Upper lobe of right lung (tissue), 1 donor: ENCODE results near the gene PRAC2. TPM values are rescaled to one million over a fixed set of nuclear protein-coding genes. Genes with fewer than 3 reads are reported as not detected.

Experiments used
- ATAC-seq: fragments of 200-7000 bp; cut with Tn5 transposase; one replicate; pipeline ENCODE4 v1.9.1; 2020; ENCODE audit warnings: mild to moderate bottlenecking, moderate library complexity
- DNase-seq: peaks from one replicate; pipeline ENCODE4 v3.0.0-alpha.2; 2020
- H3K27ac ChIP-seq: fragments of 200-600 bp; one replicate; pipeline ENCODE4 v1.8.0; 2022
- H3K27me3 ChIP-seq: fragments of 200-600 bp; one replicate; pipeline ENCODE4 v1.8.0; 2022; ENCODE audit warnings: mild to moderate bottlenecking
- H3K36me3 ChIP-seq: fragments of 200-600 bp; one replicate; pipeline ENCODE4 v1.8.0; 2022
- H3K4me1 ChIP-seq: fragments of 200-600 bp; one replicate; pipeline ENCODE4 v1.8.0; 2022
- H3K4me3 ChIP-seq: fragments of 200-600 bp; one replicate; pipeline ENCODE4 v1.8.0; 2022; ENCODE audit warnings: mild to moderate bottlenecking
- H3K9me3 ChIP-seq: fragments of 200-600 bp; one replicate; pipeline ENCODE4 v1.8.0; 2022
- intact Hi-C: fragments of 100-400 bp; cut with DNase I; formaldehyde crosslinking; loops from one replicate; pipeline ENCODE4 v1.11.0; 2022
- total RNA-seq: library from RNA; stranded (reverse); fragmentation: NEBNext Ultra II Directional; extraction: Animal tissue kit (Norgen Biotek cat#: 25700); gene quantifications from one replicate; pipeline ENCODE4 v1.2.1, GENCODE V29; 2021
- TF ChIP-seq, protein P1 (sequence below): fragments of 200-600 bp; IDR thresholded peaks from one replicate; pipeline ENCODE4 v1.8.0; 2022; ENCODE audit warnings: antibody characterized with exemption
- donor health status: DM: no; HTN: yes; CAD: no; lungs with severe emphysema.

PRAC2 gene
- total RNA-seq, 1 donor from 2014 or later = not detected

DNA sequence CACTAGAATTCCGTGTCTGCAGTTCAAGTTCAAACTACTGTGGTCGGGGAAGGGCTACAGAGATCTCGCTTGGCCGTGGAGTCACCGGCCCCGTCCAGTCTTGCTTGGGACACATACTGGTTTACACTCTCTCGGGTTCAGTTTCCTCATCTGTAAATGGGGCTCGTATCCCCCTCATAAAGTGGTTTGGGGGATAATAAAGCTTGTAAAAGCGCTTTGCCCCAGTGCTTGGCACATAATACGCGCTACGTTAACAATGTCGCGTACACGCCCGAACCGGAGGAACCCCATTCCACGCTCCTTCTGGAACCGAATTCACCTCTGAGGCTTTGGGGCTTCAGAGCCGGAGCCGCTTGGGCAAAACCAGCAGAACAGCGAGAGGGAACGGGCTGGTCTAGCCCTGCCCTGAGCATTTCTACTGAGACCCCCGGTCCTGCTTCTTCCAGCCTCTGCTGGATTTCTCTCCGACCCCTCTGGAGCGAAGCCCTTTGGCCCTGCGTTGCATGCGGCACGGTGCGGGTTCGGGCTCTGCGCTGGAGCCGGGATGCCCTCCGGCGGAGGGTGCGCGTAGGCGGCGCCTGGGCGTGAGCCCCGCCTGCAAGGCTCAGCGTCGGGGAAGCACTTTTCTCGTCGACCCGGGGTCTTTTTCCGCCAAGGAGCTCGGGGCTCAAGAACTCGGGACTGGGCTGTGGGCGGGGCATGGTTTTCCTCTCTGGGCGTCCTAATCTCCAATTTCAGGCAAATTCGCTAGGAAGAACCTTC is 31.7 kb downstream of the PRAC2 start:
- ATAC-seq (no peak), DNase-seq (no peak)
- intact Hi-C loops = no loop called here
- Histone ChIP-seq H3K36me3 (no peaks in the 10 kb centered on the region), H3K4me3 (no peak overlapping the region), H3K9me3 (no peaks in the 10 kb centered on the region), H3K27ac (no peak overlapping the region), H3K4me1 (peaks cover 4% of the 10 kb centered on the region), H3K27me3 (peaks cover 95% of the 10 kb centered on the region)
- TF ChIP-seq, protein P1, sequence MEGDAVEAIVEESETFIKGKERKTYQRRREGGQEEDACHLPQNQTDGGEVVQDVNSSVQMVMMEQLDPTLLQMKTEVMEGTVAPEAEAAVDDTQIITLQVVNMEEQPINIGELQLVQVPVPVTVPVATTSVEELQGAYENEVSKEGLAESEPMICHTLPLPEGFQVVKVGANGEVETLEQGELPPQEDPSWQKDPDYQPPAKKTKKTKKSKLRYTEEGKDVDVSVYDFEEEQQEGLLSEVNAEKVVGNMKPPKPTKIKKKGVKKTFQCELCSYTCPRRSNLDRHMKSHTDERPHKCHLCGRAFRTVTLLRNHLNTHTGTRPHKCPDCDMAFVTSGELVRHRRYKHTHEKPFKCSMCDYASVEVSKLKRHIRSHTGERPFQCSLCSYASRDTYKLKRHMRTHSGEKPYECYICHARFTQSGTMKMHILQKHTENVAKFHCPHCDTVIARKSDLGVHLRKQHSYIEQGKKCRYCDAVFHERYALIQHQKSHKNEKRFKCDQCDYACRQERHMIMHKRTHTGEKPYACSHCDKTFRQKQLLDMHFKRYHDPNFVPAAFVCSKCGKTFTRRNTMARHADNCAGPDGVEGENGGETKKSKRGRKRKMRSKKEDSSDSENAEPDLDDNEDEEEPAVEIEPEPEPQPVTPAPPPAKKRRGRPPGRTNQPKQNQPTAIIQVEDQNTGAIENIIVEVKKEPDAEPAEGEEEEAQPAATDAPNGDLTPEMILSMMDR = no peak

DNA sequence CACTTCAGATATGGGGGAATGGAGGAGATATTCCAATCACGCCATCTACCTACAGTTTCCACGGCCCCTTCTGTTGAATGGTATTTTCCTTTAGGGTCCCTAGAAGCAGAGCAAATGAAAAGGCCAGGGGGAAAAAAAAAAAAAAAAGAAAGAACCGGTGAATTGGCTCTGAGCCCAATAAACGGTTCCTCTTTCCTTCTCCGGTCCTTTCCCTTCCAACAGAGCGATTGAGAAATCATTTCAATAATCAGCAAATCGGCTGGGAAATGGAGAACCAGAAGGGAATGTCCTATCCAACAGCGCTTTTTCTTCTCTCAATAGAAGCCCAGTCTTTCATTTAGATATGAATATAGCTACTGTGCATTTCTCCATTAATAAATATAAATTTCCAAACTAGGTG is 32.4 kb downstream of the PRAC2 start:
- Histone ChIP-seq H3K36me3 (no peaks in the 10 kb centered on the region), H3K4me1 (peaks cover 4% of the 10 kb centered on the region), H3K27ac (no peak overlapping the region), H3K27me3 (peaks cover 94% of the 10 kb centered on the region), H3K4me3 (no peak overlapping the region), H3K9me3 (no peaks in the 10 kb centered on the region)
- intact Hi-C loops = no loop called here
- TF ChIP-seq, protein P1 = no peak
- DNase-seq (no peak), ATAC-seq (no peak)

DNA sequence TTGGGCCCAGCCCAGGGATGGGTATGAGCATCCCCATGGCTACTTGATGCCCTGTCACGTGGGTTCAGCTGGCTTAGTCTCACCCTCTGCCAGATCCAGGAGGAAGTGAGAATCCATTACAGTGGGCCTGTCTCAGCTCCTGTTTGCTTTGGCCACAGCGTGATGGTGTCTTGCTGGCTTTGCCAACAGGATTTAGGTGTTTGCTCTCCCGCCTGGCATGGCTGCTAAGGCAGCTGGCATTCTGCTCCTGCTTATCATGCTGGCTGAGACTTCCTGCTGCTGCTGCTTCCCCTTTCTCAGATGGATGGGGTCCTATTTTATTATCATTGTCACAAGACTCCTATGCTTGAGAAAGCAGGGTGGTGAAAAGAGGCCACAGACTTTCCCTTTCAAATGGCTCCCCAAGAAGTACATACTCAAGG is 33.9 kb downstream of the PRAC2 start:
- DNase-seq = no peak
- no peak overlapping the region for H3K27ac ChIP-seq

DNA sequence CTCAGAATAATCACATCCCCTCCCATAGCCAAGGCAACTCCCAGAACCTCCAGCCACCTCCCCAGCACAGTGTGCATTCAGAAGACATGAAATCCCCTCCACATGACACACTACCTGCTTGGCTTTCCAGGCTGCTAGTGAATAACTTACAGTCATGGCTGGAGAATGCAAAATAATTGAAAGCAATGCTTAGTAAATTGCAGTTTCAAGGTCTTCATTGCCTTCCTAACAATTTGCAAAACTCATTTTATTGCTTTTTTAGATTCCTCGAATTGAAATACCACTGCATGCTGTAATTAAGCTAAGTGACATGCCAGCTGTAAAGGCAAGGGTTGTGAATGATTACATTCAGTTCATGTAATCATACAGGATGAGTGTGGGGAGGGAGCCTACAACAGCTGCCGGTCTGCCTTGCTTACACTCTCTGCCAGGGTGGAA is 34.6 kb downstream of the PRAC2 start:
- DNase-seq = no peak
- Histone ChIP-seq H3K36me3 (no peaks in the 10 kb centered on the region), H3K4me1 (peaks cover 4% of the 10 kb centered on the region), H3K27me3 (peaks cover 91% of the 10 kb centered on the region), H3K9me3 (no peaks in the 10 kb centered on the region), H3K4me3 (no peak overlapping the region), H3K27ac (no peak overlapping the region)
- intact Hi-C loops = no loop called here
- ATAC-seq = no peak
- TF ChIP-seq, protein P1 = no peak

More for the DNA sequence above, 33.9 kb downstream of the PRAC2 start:
- H3K4me3 ChIP-seq = no peak overlapping the region
- TF ChIP-seq, protein P1 = no peak
- H3K4me1 ChIP-seq = peaks cover 4% of the 10 kb centered on the region
- peaks cover 93% of the 10 kb centered on the region for H3K27me3 ChIP-seq
- intact Hi-C loops = no loop called here
- H3K36me3 ChIP-seq = no peaks in the 10 kb centered on the region
- ATAC-seq = peak; percentile 25
- H3K9me3 ChIP-seq = no peaks in the 10 kb centered on the region

DNA sequence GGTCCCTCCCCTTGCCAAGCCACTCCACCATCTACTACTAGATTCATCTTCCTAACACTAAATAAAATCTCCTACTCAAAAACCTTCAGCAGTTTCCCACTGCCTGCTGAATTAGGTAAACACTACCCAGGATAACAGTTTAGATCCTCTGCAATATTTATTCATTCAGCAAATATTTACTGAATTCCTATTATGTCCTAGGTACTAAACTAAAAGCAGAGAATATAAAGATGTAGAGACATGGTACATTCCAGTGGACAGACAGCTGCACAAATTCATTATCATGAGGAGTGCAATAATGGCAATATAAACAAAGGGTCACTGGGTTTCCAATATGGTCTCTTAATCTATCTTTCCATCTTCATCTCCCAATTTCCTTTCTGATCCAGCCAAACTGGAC is 36.3 kb downstream of the PRAC2 start:
- peaks cover 88% of the 10 kb centered on the region for H3K27me3 ChIP-seq
- intact Hi-C loops = no loop called here
- ATAC-seq = no peak

More for the DNA sequence above, 36.3 kb downstream of the PRAC2 start:
- no peak for DNase-seq
- Histone ChIP-seq H3K4me1 (peaks cover 4% of the 10 kb centered on the region), H3K36me3 (no peaks in the 10 kb centered on the region), H3K9me3 (no peaks in the 10 kb centered on the region), H3K4me3 (no peak overlapping the region), H3K27ac (no peak overlapping the region)
- TF ChIP-seq, protein P1 = no peak
